H1 (cell line): Measurements from ENCODE around the gene DCDC2C. TPM values are rescaled to one million over a fixed set of nuclear protein-coding genes. Genes with fewer than 3 reads are reported as not detected.

Experiments used
- CTCF ChIA-PET: fragments of 300-600 bp; sonication (Branson Sonifier 250); formaldehyde crosslinking; loops from one replicate; lab custom pipeline; 2021; ENCODE audit not compliant: partially characterized antibody; lab: Charles Lee
- POLR2A ChIA-PET: fragments of 300-600 bp; sonication (Branson Sonifier 250); formaldehyde crosslinking; loops from one replicate; lab custom pipeline; 2021; ENCODE audit warnings: inconsistent platforms; ENCODE audit not compliant: partially characterized antibody; lab: Charles Lee
- DNase-seq, 2 experiments: peaks; one replicate each; pipeline versions ENCODE4 v3.0.0 to v3.0.0-alpha.2; 2010 to 2022; ENCODE audit warnings: low spot score in 2 of 2, low read depth in 1 of 2, mixed read lengths in 1 of 2
- FAIRE-seq: peaks from 2 replicates; lab custom pipeline; 2011; peaks lifted over from hg19 to GRCh38; lab: Jason Lieb, UNC
- H2AFZ ChIP-seq: 2 replicates; pipeline ENCODE4 v1.8.1; 2012; ENCODE audit warnings: low read length, inconsistent platforms
- H2AK5ac ChIP-seq: 2 replicates; pipeline ENCODE4 v1.6.1; 2013; ENCODE audit warnings: low read depth, low read length
- H2BK120ac ChIP-seq: replicated peaks from 2 replicates; pipeline ENCODE3; 2013; ENCODE audit warnings: low read depth, low read length, inconsistent platforms
- H2BK12ac ChIP-seq: 2 replicates; pipeline ENCODE4 v1.6.1; 2013; ENCODE audit warnings: low read depth, low read length
- H2BK15ac ChIP-seq: 2 replicates; pipeline ENCODE4 v1.6.1; 2013; ENCODE audit warnings: low read length
- H2BK20ac ChIP-seq: 2 replicates; pipeline ENCODE4 v1.6.1; 2013; ENCODE audit warnings: low read length
- H2BK5ac ChIP-seq: 2 replicates; pipeline ENCODE4 v1.6.1; 2013; ENCODE audit warnings: low read depth, low read length
- H3K14ac ChIP-seq: 2 replicates; pipeline ENCODE4 v1.6.1; 2013; ENCODE audit warnings: inconsistent platforms; ENCODE audit not compliant: insufficient read length
- H3K18ac ChIP-seq: 2 replicates; pipeline ENCODE4 v1.6.1; 2013; ENCODE audit warnings: low read length; ENCODE audit errors: extremely low read depth
- H3K23ac ChIP-seq: 2 replicates; pipeline ENCODE4 v1.6.1; 2013; ENCODE audit warnings: inconsistent platforms; ENCODE audit not compliant: insufficient read length
- H3K23me2 ChIP-seq: 2 replicates; pipeline ENCODE4 v1.6.1; 2013; ENCODE audit warnings: low read depth, low read length
- H3K27ac ChIP-seq: 2 replicates; pipeline ENCODE4 v1.6.1; 2011; ENCODE audit warnings: low read depth, low read length, inconsistent platforms
- H3K27me3 ChIP-seq, 4 experiments: replicated peaks in 1 of 4; 1 replicate in 1 of 4; 2 replicates in 3 of 4; pipeline versions ENCODE4 v1.6.1 to v1.8.1; 2011 to 2013; ENCODE audit warnings: low read length in 3 of 4, mild to moderate bottlenecking in 3 of 4, inconsistent platforms in 2 of 4, mixed read lengths in 2 of 4, moderate library complexity in 1 of 4; ENCODE audit not compliant: control insufficient read depth in 3 of 4, insufficient read depth in 3 of 4; ENCODE audit errors: extremely low read depth in 1 of 4
- H3K36me3 ChIP-seq, 4 experiments: 2 replicates each; pipeline versions ENCODE4 v1.6.1 to v1.8.1; 2011 to 2013; ENCODE audit warnings: mild to moderate bottlenecking in 4 of 4, low read length in 3 of 4, moderate library complexity in 2 of 4, control low read depth in 1 of 4, inconsistent platforms in 1 of 4; ENCODE audit not compliant: insufficient read depth in 4 of 4, control insufficient read depth in 2 of 4
- H3K4ac ChIP-seq: replicated peaks from 2 replicates; pipeline ENCODE3; 2013; ENCODE audit warnings: low read length, low read depth, mixed read lengths, inconsistent platforms; ENCODE audit not compliant: insufficient read length
- H3K4me1 ChIP-seq, 4 experiments: replicated peaks in 1 of 4; 1 replicate in 1 of 4; 2 replicates in 3 of 4; pipeline versions ENCODE4 v1.6.1 to v1.8.1; 2011 to 2013; ENCODE audit warnings: low read length in 3 of 4, inconsistent platforms in 2 of 4, mixed read lengths in 1 of 4; ENCODE audit not compliant: insufficient read depth in 4 of 4, control insufficient read depth in 3 of 4
- H3K4me2 ChIP-seq, 2 experiments: 2 replicates each; pipeline versions ENCODE4 v1.6.1 to v1.8.1; 2011 to 2013; ENCODE audit warnings: low read depth in 2 of 2, low read length in 2 of 2, control low read depth in 1 of 2, inconsistent platforms in 1 of 2, mild to moderate bottlenecking in 1 of 2; ENCODE audit not compliant: insufficient read depth in 1 of 2
- H3K4me3 ChIP-seq, 4 experiments: fragments of 200-600, 300-600 bp in 1 of 4; sonication (generic), shearing (Covaris generic), sonication (Bioruptor Twin) in 1 of 4; 2 replicates each; pipeline versions ENCODE4 v1.5.1 to v1.8.1; 2011 to 2016; ENCODE audit warnings: low read length in 4 of 4, low read depth in 3 of 4, control low read depth in 2 of 4, inconsistent platforms in 2 of 4, mild to moderate bottlenecking in 2 of 4, mixed read lengths in 1 of 4, moderate library complexity in 1 of 4; ENCODE audit not compliant: insufficient read depth in 2 of 4; ENCODE audit errors: extremely low read depth in 1 of 4
- H3K56ac ChIP-seq: replicated peaks from 2 replicates; pipeline ENCODE3; 2013; ENCODE audit warnings: low read depth, mild to moderate bottlenecking, mixed read lengths, low read length, inconsistent platforms; ENCODE audit not compliant: insufficient read length
- H3K79me1 ChIP-seq: 2 replicates; pipeline ENCODE4 v1.6.1; 2013; ENCODE audit warnings: low read depth, low read length, control low read depth
- H3K79me2 ChIP-seq, 2 experiments: 2 replicates each; pipeline versions ENCODE4 v1.6.1 to v1.8.1; 2012 to 2013; ENCODE audit warnings: low read length in 2 of 2, mild to moderate bottlenecking in 2 of 2, inconsistent platforms in 1 of 2; ENCODE audit not compliant: insufficient read depth in 2 of 2, control insufficient read depth in 1 of 2
- H3K9ac ChIP-seq, 4 experiments: replicated peaks in 1 of 4; 1 replicate in 1 of 4; 2 replicates in 3 of 4; pipeline versions ENCODE4 v1.6.1 to v1.8.1; 2011 to 2013; ENCODE audit warnings: low read depth in 3 of 4, low read length in 3 of 4, control low read depth in 2 of 4, mild to moderate bottlenecking in 2 of 4, moderate library complexity in 2 of 4, inconsistent platforms in 1 of 4; ENCODE audit errors: extremely low read depth in 1 of 4
- H3K9me3 ChIP-seq, 2 experiments: 2 replicates each; pipeline versions ENCODE4 v1.6.1 to v1.8.1; 2012 to 2013; ENCODE audit warnings: mild to moderate bottlenecking in 2 of 2, moderate library complexity in 2 of 2, control low read depth in 1 of 2, inconsistent platforms in 1 of 2, low read depth in 1 of 2, low read length in 1 of 2, mixed read lengths in 1 of 2; ENCODE audit not compliant: insufficient read depth in 2 of 2
- H4K20me1 ChIP-seq, 2 experiments: replicated peaks in 1 of 2; 2 replicates each; pipeline versions ENCODE3 to v1.8.1; 2011 to 2013; ENCODE audit warnings: inconsistent platforms in 2 of 2, low read length in 2 of 2, mild to moderate bottlenecking in 1 of 2; ENCODE audit not compliant: insufficient read depth in 2 of 2, control insufficient read depth in 1 of 2
- H4K5ac ChIP-seq: 2 replicates; pipeline ENCODE4 v1.6.1; 2013; ENCODE audit warnings: low read length, low read depth, mixed read lengths, inconsistent platforms; ENCODE audit not compliant: insufficient read length
- H4K8ac ChIP-seq: 2 replicates; pipeline ENCODE4 v1.8.0; 2013; ENCODE audit warnings: mild to moderate bottlenecking, moderate library complexity, low read length, inconsistent platforms; ENCODE audit not compliant: insufficient read depth; ENCODE audit errors: extremely low read depth
- H4K91ac ChIP-seq: replicated peaks from 2 replicates; pipeline ENCODE3; 2013; ENCODE audit warnings: low read length, mixed read lengths, inconsistent platforms; ENCODE audit not compliant: insufficient read length
- BACH1 ChIP-seq: IDR thresholded peaks from 2 replicates; pipeline ENCODE4 v1.6.1; 2012; ENCODE audit warnings: low read length, improper control_type of control experiment
- CHD2 ChIP-seq: IDR thresholded peaks from 2 replicates; pipeline ENCODE4 v1.6.1; 2012; ENCODE audit warnings: low read length, improper control_type of control experiment
- E2F6 ChIP-seq: IDR thresholded peaks from 2 replicates; pipeline ENCODE4 v1.6.1; 2012; ENCODE audit warnings: inconsistent platforms
- GTF2F1 ChIP-seq: IDR thresholded peaks from 2 replicates; pipeline ENCODE4 v1.6.1; 2012; ENCODE audit warnings: low read depth, low read length, improper control_type of control experiment, borderline replicate concordance
- HDAC2 ChIP-seq, 2 experiments: fragments of 300-600 bp in 1 of 2; sonication (generic) in 1 of 2; IDR thresholded peaks; 2 replicates each; pipeline ENCODE4 v1.6.1; 2011 to 2012; ENCODE audit warnings: low read depth in 2 of 2, low read length in 2 of 2, mild to moderate bottlenecking in 2 of 2, moderate library complexity in 2 of 2, borderline replicate concordance in 1 of 2, inconsistent platforms in 1 of 2
- JUND ChIP-seq: IDR thresholded peaks from 2 replicates; pipeline ENCODE4 v1.6.1; 2011; ENCODE audit warnings: mild to moderate bottlenecking, improper control_type of control experiment, low read length
- KDM5A ChIP-seq: fragments of 200-600 bp; IDR thresholded peaks from 2 replicates; pipeline ENCODE4 v1.7.1; 2012; ENCODE audit warnings: mild to moderate bottlenecking, low read length, inconsistent platforms, mixed read lengths
- PHF8 ChIP-seq: fragments of 200-600 bp; sonication (generic); conservative IDR thresholded peaks from 2 replicates; pipeline ENCODE4 v1.7.1; 2012; ENCODE audit warnings: low read depth, mild to moderate bottlenecking, inconsistent platforms, low read length, moderate library complexity
- POLR2A ChIP-seq, 2 experiments: IDR thresholded peaks; 1 replicate in 1 of 2; 2 replicates in 1 of 2; pipeline ENCODE4 v1.6.1; 2011; ENCODE audit warnings: low read depth in 2 of 2, low read length in 2 of 2, mild to moderate bottlenecking in 2 of 2; ENCODE audit errors: control extremely low read depth in 1 of 2
- SIN3A ChIP-seq, 2 experiments: IDR thresholded peaks in 1 of 2; conservative IDR thresholded peaks in 1 of 2; 2 replicates each; pipeline ENCODE4 v1.6.1; 2011 to 2012; ENCODE audit warnings: low read length in 2 of 2, improper control_type of control experiment in 1 of 2, low read depth in 1 of 2, mild to moderate bottlenecking in 1 of 2
- WGBS, 2 experiments: shearing (Covaris generic) in 1 of 2; methylation state at CpG; one replicate each; pipeline versions ENCODE4 v1.1.6 to v1.1.7; 2013 to 2015; ENCODE audit warnings: low lambda C conversion rate in 2 of 2, mixed read lengths in 2 of 2, inconsistent platforms in 1 of 2, low coverage in 1 of 2, missing lambda C conversion rate in 1 of 2; ENCODE audit not compliant: insufficient replicate concordance in 2 of 2, insufficient coverage in 1 of 2, insufficient read length in 1 of 2; ENCODE audit errors: extremely low coverage in 1 of 2, missing lambda C conversion rate in 1 of 2; 5-methylcytosine and 5-hydroxymethylcytosine counted together
- polyA plus RNA-seq, 7 experiments: library from polyadenylated mRNA; depleted of rRNA in 3 of 7; stranded (reverse) in 5 of 7; unstranded in 2 of 7; fragments of >200 nt in 5 of 7; fragments of 200-250 nt in 2 of 7; gene quantifications; 1 replicate in 5 of 7; 2 replicates in 1 of 7; 4 replicates in 1 of 7; pipeline versions ENCODE4 v1.2.1 to v1.2.3, GENCODE V29; 2011 to 2013; ENCODE audit warnings: missing spikeins in 2 of 7, mixed read lengths in 2 of 7
- total RNA-seq: library from RNA; stranded (reverse); fragmentation: NEBNext Ultra II Directional; extraction: Animal tissue kit (Norgen Biotek cat#: 25700); gene quantifications from 2 replicates; pipeline ENCODE4 v1.2.1, GENCODE V29; 2021

The DCDC2C gene
- total and polyA plus RNA-seq, 2 of the 8 experiments (the other 6 are each of a cell fraction or from before 2014, with no cell fraction given) = 0.50 TPM; not detected in 1

- no peak overlapping the region for H3K14ac ChIP-seq
- H4K20me1 ChIP-seq = no peaks in the 10 kb centered on the region
- H2BK12ac ChIP-seq = no peak overlapping the region
- no peaks in the 10 kb centered on the region for H3K9me3 ChIP-seq
- H2AFZ ChIP-seq = no peak overlapping the region
- H3K18ac ChIP-seq = no peak overlapping the region
- DNase-seq = no peak
- no peaks in the 10 kb centered on the region; a peak in 1 of 7 replicates for H3K27me3 ChIP-seq
- ChIA-PET POLR2A (no interaction called here), CTCF (interaction anchor here (0.8 to 3.2 kb wide), 4 partner anchors 11 to 41 kb away, joined by 3 to 11 read pairs (median 5); no protein-coding TSS in a partner anchor)
- no peaks in the 10 kb centered on the region for H3K4me1 ChIP-seq
- no peak overlapping the region for H4K8ac ChIP-seq
- H3K36me3 ChIP-seq = no peaks in the 10 kb centered on the region
- no peak for FAIRE-seq
- H3K56ac ChIP-seq = no peak overlapping the region
- H3K27ac ChIP-seq = no peak overlapping the region
- no peak overlapping the region for H2AK5ac ChIP-seq
- no peak overlapping the region for H3K9ac ChIP-seq
- H2BK5ac ChIP-seq = no peak overlapping the region
- H2BK120ac ChIP-seq = no peak overlapping the region
- H3K4ac ChIP-seq = no peak overlapping the region
- H4K5ac ChIP-seq = no peak overlapping the region
- no peak overlapping the region for H3K4me3 ChIP-seq
- no peak overlapping the region for H3K4me2 ChIP-seq
- H3K23ac ChIP-seq = no peak overlapping the region
- 87% methylated on average over 3 of the region's 3 CpGs; no CpG with 5 or more reads in 1 of the 2 experiments for WGBS, 2 experiments
- no peak overlapping the region for H2BK15ac ChIP-seq
- TF ChIP-seq SIN3A (conservative IDR thresholded peaks at IDR 0.05 in 1 of 2, IDR thresholded peaks at IDR 0.05 in 1 of 2; ENCODE audit: low read depth in 1 of 2, low read length in 2 of 2) (no peak), PHF8 (no peak), CHD2 (no peak), HDAC2 (IDR thresholded peaks at IDR 0.05; ENCODE audit: borderline replicate concordance in 1 of 2, low read depth in 2 of 2, low read length in 2 of 2) (no peak), BACH1 (no peak), POLR2A (IDR thresholded peaks at IDR 0.05; ENCODE audit: control extremely low read depth in 1 of 2, low read depth in 2 of 2, low read length in 2 of 2) (no peak), KDM5A (no peak), JUND (no peak), GTF2F1 (no peak), E2F6 (no peak)
- H3K79me1 ChIP-seq = no peaks in the 10 kb centered on the region
- no peaks in the 10 kb centered on the region for H3K23me2 ChIP-seq
- H4K91ac ChIP-seq = no peak overlapping the region
- H3K79me2 ChIP-seq = no peaks in the 10 kb centered on the region
- H2BK20ac ChIP-seq = no peak overlapping the region
Observed at GRCh38 chr2:3769766-3770165, 66.4 kb downstream of the DCDC2C start.
